ENCODE results near the gene MAPK12.

Gene MAPK12

GRCh38 chr22:50299785-50300619 lies 38.5 kb upstream of the MAPK12 start:
- DNase-seq (ENCODE audit: low spot score) = peak; percentile 99

DNA sequence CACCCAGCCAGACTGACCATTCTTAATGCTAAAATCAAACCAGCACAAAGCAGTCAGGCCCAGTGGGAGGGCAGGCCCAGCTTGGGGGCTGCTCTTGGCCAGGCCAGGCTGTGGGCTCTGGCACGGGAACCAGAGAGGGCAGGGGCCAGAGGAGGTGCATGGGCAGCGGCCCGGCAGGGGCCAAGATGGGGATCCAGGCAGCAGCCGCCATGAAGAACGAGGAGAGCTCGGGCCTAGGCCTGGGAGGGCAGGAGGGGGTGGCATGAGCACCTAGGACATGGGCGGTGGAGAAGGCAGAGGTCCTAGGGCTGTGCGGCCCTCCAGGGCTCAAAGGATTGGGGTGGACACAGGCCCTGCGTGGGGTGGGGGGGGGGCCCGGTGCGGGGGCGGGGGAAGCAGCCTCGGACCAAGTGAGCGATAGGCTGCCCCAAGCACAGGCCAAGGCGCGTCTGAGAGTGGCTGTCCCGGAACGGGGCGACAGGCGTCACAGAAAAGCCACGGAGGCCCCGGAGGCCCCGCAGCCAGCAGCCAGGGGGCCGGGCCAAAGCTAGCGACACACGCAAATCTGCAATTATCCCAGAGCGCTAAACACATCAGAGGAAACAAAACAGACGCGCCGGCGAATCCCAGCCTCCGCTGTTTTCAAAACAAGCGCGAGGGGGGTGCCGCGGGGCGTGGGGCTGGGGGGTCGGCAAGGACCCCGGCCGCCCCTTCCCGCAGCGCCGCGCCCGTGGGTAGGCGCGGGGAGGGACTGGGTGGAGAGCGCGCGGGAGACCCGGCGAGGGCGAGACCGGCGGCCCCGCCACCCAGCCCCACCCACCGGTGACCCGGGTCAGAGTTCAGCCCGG lies 37.7 kb upstream of the MAPK12 start:
- no peak for DNase-seq (ENCODE audit: low spot score)

DNA sequence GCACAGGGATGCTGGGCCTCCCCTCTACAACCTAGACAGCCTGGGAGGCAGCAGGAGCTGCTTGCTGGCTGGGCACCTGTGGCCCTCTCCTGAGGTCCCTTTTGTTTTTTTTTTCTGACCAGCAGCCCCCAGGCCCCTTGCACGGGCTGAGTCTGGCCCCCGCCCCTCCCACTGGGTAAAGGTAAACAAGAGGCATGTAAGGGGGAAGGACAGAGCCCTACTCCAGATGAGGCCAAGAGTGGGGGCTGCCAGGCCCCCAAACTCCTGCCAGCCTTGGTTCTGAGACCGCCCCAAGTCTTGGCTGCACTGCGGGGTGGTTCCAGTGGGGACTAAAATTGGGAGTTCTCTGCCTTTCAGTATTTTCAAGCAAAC lies 36.8 kb upstream of the MAPK12 start:
- DNase-seq (ENCODE audit: low spot score) = no peak

DNA sequence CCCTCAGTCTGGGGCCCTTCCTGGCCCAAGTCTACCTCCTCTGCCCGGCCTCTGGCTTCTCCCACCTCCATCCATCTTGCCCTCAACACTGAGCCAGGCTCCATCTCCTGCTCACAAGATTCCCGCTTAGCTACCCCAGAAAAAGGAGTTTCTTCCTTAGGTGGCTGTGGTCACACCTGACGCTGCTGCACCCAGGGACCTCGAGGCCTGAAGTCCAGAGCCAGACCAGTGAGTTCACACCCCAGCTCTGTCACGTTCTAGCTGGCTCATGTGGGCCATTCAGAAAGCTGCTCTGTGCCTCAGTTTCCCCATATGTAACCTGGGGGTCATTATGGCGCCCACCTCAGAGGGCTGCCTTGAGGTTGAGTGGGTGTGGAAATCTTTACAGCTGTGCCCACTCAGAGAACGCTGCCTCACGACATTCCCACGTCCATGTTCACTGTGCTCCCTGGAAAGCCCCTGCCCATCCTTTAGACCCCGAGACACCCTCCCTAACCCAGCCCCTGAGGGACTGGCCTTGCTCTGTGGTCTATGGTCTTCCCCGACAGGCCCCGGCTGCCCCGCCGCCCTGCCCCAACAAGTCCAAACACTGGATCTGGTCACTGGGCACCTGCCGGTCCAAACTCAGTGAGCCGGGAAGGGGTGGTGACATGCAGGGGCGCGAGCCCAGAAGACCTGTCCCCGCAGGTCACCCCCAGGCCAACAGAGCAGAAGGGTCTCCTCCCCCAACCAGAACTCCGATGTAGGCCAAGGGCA lies 36.2 kb upstream of the MAPK12 start:
- no peak for DNase-seq (ENCODE audit: low spot score)

DNA sequence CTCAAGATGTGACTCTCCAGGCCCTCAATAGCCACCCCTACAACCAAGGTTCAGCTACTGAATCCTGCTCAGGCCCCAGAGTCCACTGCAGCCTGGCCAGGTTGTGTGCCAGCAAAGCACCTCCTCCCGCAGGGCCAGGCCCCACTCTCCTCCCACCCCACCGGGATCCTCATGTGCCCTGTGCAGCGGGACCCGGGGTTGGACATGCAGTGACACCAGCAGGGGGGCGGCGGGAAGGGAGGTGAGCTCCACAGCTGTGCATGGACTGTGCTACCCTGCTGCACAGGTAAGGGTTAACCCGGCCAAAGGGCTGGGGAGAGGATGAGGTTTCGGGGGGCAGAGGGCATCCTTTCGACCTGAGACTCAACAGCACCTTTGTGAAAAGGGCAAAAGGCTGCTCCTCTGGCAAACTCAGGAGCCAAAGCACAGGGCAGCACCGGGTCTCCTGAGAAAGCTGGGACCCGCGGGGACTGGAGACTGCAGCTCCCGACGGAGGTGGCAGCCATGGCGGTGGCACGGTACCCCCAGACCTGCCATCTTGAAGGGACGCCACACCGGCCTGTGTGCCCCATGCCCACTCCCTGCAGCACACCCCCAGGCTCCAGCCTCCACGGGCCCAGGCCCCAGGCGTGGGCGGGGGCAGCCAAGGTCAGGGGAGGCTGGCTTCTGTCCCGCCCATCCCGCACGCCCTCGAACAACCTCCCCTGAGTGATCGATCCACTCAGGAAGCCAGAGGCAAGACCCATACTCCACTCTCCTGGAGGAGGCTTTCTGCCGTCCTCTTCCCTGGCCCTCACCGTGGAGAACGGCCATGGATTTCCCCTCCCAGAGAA lies 35.4 kb upstream of the MAPK12 start:
- no peak for DNase-seq (ENCODE audit: low spot score)

DNA sequence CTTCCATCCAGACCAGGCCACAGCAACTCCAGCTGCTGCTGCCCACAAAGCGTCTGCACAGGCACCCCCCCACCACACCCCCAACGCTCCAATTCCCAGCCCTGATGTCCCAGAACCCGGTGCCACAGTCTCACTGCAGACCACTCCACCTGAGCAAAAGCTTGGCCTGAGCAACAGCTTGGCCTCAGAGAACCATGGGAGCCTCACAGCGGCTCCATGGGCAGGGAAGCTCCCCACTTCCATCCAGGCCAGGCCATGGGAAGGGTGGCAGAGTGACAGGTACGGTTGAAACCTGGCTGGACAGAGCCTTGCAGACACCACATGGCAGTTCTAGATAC lies 32.8 kb upstream of the MAPK12 start:
- DNase-seq (ENCODE audit: low spot score) = no peak

DNA sequence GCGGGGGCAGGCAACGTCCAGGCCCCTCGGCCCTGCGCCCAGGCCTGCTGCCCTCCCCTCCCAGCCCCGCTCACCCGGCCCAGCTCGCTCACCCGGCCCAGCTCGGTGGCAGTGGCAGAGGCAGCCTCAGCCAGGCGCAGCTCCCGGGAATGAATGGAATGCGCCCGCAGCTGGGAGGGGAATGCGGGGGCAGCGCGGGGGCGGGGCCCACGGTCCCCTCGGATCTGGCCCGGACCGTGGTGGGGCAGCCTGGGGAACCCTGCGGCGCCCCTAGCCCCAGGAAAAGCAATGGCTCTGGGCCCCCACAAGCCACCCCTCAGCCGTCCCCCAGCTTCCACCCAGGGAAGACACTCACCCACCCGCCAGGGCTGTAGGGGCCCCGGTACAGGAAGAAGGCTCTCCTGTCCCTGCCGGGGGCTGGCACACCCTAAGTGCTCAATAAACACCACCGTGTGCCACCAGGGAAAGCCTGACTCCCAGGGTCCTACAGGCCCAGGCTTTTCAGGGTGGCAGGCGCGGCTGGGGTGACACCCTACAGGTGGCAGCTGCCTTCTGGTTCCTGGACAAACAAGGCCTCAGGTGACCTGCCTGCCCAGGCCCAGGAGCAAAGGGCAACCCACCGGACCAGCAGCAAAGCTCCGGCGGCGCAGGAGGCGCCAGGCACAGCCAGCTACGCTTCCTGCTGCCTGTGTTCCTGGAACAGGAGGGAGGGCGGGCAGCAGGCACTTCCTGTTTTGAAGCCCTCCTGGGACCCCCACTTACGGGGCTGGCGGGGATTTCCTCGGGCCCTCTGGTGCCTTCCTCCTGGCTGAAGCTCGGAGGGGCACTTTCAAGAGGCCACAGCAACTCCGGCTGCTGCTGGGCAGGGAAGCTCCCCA lies 32.2 kb upstream of the MAPK12 start:
- DNase-seq (ENCODE audit: low spot score) = peak; percentile 74

- DNase-seq (ENCODE audit: low spot score) = no peak
Measured at GRCh38 chr22:50292643-50293440, 31.4 kb upstream of the MAPK12 start.

DNA sequence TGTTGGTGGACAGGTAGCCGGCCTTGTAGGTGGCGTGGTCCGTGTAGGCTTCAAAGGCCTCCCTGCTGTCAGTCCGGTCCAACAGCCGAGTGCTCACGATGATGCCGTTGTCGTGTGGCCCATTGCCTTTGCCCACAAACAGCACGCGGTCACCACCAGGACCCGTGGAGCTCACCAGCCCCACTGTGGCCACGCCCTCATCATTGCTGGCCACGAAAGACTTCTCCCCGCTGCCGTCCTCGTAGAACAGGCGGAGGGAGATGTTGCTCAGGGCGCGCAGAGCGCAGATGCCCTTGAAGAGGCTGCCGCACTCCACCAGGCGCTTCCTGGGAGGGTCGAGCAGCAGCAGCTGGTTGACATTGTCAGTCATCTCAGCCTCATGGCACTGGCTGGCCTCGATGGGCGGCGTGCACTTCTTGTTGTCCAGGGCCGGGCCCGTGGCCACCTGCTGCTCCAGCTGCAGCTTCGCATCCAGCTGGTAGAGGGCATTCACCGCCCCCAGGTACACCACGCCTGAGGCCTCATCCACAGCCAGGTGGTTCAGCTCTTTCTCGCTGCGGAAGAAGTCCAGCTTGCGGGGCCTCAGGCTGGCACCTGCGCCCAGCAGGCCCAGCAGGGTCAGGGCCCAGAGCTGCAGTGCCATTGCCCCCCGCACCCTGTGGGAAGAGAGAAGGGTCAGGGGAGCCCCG lies 28.6 kb upstream of the MAPK12 start:
- DNase-seq (ENCODE audit: low spot score) = no peak

GRCh38 chr22:50289151-50289941 lies 27.9 kb upstream of the MAPK12 start:
- no peak for DNase-seq (ENCODE audit: low spot score)

DNA sequence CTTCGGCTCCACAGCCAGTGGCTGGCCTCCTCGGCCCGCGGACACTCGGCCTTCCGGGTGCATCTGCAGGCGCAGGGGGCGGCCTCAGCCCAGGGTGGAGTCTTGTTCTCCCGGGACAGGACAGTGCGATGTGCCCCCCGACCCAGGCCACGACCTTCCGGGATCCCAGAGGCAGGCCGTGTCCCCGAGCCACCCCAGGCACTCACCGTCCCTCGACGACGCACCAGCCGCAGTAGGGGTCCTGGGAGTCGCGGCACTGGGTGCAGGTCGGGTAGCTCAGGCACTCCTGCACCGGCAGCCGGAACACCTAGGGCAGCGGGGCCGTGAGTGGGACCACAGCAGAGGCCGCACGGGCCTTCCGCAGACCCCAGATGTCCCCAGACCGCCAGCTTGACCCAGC lies 26.2 kb upstream of the MAPK12 start:
- DNase-seq (ENCODE audit: low spot score) = no peak

DNA sequence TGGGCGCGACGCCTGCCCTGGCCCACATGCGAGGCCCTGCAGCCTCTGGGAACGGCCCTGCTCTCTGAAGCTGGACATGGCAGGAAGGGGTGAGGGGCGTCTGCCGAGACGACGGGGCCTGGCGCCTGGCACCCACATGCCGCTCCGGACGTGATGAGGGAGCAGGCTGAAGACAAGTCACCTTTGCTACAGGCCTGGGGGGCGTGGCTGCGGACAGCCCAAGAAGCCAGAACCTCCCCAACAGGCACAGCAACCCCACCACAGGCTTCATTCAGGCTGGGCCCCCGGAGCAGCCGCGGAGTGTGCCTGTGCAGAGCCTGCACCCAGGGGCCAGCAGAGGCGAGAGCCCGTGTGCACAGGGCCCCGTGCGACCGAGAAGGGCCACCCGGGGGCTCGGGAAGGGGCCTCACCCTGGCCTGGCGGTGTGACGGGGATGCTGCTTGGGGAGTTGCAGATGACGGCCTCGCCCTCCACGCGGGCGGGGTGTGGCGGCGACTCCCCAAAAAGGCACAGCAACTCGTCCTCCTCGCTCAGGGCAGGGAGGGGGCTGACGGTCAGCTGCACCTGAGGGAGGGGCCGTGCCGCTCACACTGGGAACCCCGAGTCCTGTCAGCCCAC lies 25.3 kb upstream of the MAPK12 start:
- DNase-seq (ENCODE audit: low spot score) = no peak

- no peak for DNase-seq (ENCODE audit: low spot score)
Measured at GRCh38 chr22:50286275-50286674, 24.8 kb upstream of the MAPK12 start.

GRCh38 chr22:50285568-50286229 lies 24.2 kb upstream of the MAPK12 start:
- no peak for DNase-seq (ENCODE audit: low spot score)

- no peak for DNase-seq (ENCODE audit: low spot score)
Measured at GRCh38 chr22:50284479-50284878, 23.0 kb upstream of the MAPK12 start.

- DNase-seq (ENCODE audit: low spot score) = no peak
Measured at GRCh38 chr22:50283821-50284220, 22.3 kb upstream of the MAPK12 start.

DNA sequence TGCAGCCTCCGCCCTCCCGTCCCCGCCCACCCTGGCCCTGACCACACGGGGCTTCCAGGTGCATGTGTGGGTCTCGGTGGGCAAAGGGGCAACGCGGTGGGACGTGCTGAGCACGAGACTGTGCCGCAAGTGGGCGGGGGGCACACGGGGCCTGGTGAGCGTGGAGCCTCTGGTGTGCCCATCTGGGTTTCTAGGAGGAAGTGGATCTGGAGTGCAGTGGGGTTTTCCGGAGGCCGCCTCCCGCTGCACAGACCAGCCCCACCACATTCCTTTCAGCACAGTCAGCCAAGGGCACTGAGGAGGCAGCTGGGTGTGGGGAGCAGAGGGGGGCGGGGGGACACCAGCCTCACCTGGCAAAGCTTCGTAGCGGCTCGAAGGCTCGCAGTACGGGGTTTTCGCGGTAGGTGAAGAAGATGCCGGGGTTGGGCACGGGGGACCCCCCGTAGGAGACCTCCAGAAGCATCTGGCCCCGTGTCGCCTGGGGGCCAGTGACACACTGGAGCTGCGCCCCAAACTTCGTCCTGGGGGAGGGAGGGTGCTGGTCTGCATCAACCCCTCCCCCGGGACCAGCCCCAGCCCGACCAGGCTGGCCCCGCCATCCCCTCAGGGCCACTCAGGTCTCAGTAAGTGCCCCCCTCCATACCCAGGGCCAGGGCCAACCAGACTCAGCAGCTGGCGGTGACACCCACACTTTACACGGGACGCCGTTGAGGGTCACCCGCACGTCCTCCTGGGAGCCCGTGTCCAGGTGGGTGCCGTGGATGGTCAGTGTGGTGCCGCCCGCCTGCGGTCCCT lies 21.1 kb upstream of the MAPK12 start:
- no peak for DNase-seq (ENCODE audit: low spot score)
